IPS-20b (cell line): ENCODE measurements around the gene RBM17.
"Not testable (repeated sequence)": the region's sequence is repeated elsewhere in the genome, so short reads cannot be mapped to it uniquely, and the experiment has no call there.

Experiments used
- H3K27ac ChIP-seq: one replicate; pipeline ENCODE4 v1.5.1; 2013; ENCODE audit warnings: low read length
- H3K27me3 ChIP-seq: 2 replicates; pipeline ENCODE4 v1.6.1; 2013; ENCODE audit warnings: mild to moderate bottlenecking, low read length, inconsistent platforms; ENCODE audit not compliant: insufficient read depth
- H3K36me3 ChIP-seq: 2 replicates; pipeline ENCODE4 v1.6.1; 2013; ENCODE audit warnings: low read depth, mild to moderate bottlenecking, inconsistent platforms, low read length, moderate library complexity; ENCODE audit not compliant: insufficient read depth
- H3K4me1 ChIP-seq: 2 replicates; pipeline ENCODE4 v1.6.1; 2013; ENCODE audit warnings: mild to moderate bottlenecking, control low read depth, inconsistent platforms, low read length, moderate library complexity; ENCODE audit not compliant: insufficient read depth
- H3K4me3 ChIP-seq: 2 replicates; pipeline ENCODE4 v1.5.1; 2013; ENCODE audit warnings: mild to moderate bottlenecking, low read length, inconsistent platforms
- H3K9ac ChIP-seq: 2 replicates; pipeline ENCODE4 v1.6.1; 2013; ENCODE audit warnings: low read depth, mild to moderate bottlenecking, inconsistent platforms, low read length, moderate library complexity
- H3K9me3 ChIP-seq: 2 replicates; pipeline ENCODE4 v1.6.1; 2013; ENCODE audit warnings: mild to moderate bottlenecking, low read depth, low read length, inconsistent platforms; ENCODE audit not compliant: insufficient read depth

Gene RBM17

DNA sequence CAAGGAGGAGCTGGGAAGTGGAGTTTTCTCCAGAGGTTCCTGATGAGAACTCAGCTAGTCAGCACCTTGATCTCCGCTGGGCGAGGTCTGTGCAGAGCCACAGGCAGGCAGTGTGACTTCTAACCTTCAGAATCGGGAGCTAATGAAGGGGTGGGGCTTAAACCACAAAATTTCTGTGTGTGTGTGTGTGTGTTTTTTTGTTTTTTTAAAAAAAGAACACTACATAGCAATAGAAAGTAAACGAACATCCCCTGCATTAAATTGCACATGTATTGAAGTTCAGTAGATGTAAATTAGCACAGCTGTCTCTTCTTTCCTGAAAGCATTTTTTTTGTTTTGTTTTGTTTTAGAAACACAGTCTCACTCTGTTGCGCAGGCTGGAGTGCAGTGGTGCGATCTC lies 46.2 kb downstream of the RBM17 start:
- Histone ChIP-seq H3K9me3 (no peaks in the 10 kb centered on the region), H3K4me3 (no peak overlapping the region), H3K9ac (no peak overlapping the region), H3K27ac (no peak overlapping the region), H3K27me3 (peaks cover 10% of the 10 kb centered on the region; the same call in 1 of the 2 replicates), H3K4me1 (peaks cover 3% of the 10 kb centered on the region; the same call in 1 of the 2 replicates), H3K36me3 (no peaks in the 10 kb centered on the region)

DNA sequence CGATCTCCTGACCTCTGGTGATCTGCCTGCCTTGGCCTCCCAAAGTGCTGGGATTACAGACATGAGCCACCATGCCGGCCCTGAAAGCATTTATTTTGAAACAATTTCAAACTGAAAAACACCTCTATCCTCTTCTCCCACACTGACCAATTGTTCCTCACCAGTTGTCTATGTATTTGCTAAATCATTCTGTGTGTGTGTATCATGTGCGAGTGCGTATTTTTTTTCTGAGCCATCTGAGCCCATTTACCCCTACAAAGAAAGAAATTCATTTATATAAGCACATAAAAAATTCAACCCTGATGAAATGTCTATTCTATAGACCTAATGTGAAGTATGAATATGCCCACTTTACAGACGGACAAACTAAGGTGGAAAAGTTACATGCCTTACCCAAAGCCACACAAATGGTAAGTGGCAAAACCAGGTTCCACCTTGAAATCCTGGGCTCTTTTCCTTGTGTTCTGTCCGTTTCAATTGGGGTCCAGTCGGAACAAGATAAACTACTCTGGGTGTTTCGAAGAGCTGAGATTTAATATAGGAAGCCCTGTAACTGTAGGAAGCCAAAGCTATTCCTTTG lies 46.8 kb downstream of the RBM17 start:
- no peak overlapping the region for H3K4me3 ChIP-seq
- H3K9me3 ChIP-seq = no peaks in the 10 kb centered on the region
- H3K36me3 ChIP-seq = no peaks in the 10 kb centered on the region
- H3K27ac ChIP-seq = no peak overlapping the region
- peaks cover 7% of the 10 kb centered on the region; the same call in 1 of the 2 replicates for H3K4me1 ChIP-seq
- H3K27me3 ChIP-seq = peaks cover 11% of the 10 kb centered on the region
- no peak overlapping the region for H3K9ac ChIP-seq

DNA sequence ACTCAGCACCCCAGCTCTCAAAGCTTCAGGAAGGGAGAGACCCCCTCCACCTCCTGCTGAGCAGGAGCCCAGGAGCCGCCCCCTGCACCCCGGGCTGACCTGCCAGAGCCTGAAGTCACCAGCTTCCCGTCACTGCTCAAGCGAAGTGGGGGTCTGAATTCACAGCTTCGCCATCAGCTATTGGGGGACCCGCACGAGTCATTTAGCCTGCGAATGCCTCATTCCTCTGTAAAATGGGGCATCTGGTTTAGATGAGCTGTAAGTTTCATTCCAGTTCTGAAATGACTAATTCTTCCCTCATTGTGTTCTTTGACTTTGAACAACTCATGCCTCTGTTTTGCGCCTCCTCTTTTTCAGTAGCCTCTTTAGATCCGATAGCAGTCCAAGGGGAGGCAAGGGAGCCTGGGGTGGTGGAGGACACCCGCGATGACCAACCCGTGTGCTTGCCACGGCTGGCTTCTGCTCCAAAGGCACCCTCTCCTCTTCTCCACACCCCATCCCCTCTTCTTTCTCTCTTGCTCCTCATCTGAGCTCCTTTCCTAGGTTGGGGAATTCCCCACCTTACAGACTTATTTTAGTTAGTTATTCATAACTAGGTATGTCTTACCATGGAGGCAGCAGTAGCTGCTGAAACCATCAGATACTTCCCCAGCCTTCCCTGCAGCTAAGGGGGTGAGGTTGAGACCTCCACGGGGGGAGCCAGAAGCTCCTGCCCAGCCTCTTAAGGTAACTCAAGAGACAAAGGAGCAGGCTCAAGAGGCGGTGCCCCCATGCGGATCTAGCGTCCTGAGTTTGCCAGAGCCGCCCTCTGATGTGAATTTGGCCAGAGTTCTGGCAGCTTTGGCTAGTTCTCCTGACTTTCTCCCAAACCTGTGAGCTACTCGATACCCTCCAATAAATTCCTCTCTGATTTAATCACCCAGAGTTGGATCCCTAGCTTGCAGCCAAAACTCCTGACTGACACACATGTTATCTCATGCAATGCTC lies 47.7 kb downstream of the RBM17 start:
- H3K9ac ChIP-seq = no peak overlapping the region
- peaks cover 10% of the 10 kb centered on the region; the same call in 1 of the 2 replicates for H3K4me1 ChIP-seq
- H3K36me3 ChIP-seq = no peaks in the 10 kb centered on the region
- no peak overlapping the region for H3K27ac ChIP-seq
- H3K9me3 ChIP-seq = no peaks in the 10 kb centered on the region
- peaks cover 17% of the 10 kb centered on the region for H3K27me3 ChIP-seq
- H3K4me3 ChIP-seq = no peak overlapping the region

DNA sequence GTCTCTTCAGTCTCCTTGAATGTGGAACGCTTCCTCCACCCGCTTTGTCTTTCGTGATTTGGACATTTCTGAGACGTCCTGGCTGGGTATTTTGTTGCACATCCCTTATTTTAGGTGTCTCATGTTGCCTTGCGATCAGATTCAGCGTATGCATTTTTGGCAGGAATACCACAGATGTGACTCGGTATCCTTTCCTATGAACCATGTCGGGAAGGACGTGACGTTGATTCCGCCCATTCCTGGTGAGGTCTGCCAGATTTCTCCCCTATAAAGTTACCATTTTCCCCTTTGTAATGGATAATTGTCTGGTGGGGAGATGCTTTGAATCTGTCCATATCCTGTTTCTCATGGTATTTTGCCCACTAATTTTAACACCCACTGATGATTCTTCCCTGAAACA lies 49.6 kb downstream of the RBM17 start:
- H3K27ac ChIP-seq = no peak overlapping the region
- H3K9ac ChIP-seq = no peak overlapping the region
- no peak overlapping the region for H3K4me3 ChIP-seq
- H3K4me1 ChIP-seq = peaks cover 10% of the 10 kb centered on the region; the same call in 1 of the 2 replicates
- H3K9me3 ChIP-seq = no peaks in the 10 kb centered on the region
- no peaks in the 10 kb centered on the region for H3K36me3 ChIP-seq
- H3K27me3 ChIP-seq = peaks cover 25% of the 10 kb centered on the region

DNA sequence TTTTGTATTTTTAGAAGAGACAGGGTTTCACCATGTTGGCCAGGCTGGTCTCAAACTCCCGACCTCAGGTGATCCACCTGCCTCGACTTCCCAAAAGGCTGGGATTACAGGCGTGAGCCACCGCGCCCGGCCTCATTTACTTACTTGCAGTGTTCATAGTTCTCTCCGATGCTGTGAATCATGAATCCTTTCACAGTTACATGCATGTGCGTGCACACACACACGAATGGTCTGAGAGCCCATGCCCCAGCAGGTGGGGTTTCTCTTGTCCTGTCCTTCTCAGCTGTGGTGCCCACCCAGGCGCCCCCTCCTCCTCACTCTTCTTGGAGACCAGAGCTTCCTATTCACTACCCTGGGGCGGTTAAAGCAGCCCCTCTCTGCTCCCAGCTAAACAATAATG lies 50.6 kb downstream of the RBM17 start:
- Histone ChIP-seq H3K4me3 (no peak overlapping the region), H3K9ac (no peak overlapping the region), H3K9me3 (no peaks in the 10 kb centered on the region), H3K27me3 (peaks cover 35% of the 10 kb centered on the region), H3K4me1 (peaks cover 10% of the 10 kb centered on the region; the same call in 1 of the 2 replicates), H3K36me3 (no peaks in the 10 kb centered on the region), H3K27ac (no peak overlapping the region)

DNA sequence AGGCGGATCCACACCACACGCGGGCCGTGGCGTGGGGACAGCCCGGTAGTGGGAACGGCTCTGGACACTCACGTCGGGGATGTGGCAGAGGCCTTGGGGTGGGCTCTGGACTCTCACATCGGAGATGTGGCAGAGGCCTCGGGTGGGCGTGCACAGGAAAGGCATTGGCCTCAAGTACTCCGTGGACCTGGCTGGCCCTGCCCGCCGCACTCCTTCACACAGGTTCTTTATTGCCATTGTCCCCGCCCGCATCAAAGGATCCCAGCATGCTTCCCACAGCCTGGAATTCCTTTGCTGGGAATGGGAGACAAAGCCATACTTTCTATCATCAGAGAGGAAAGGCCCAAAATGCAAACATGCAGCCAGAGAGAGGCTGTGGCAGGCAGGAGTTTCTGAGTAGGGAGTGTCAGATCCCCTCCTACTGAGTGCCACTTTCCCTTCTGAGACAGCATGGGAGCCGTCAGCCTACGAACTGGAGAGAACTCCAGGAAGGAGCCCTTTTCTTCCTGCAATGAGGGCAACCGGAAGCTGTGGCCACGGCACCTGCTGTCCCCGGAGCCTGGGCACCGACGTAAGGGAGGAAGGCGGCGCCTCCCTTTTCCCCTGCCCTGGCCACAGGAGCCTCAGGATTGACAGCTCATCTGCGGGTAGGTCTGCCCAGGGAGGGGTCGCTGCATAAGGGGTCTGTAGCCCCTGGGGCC lies 51.5 kb downstream of the RBM17 start:
- Histone ChIP-seq H3K27ac (no peak overlapping the region), H3K27me3 (peaks cover 41% of the 10 kb centered on the region), H3K9ac (no peak overlapping the region), H3K9me3 (no peaks in the 10 kb centered on the region), H3K4me1 (peaks cover 10% of the 10 kb centered on the region; the same call in 1 of the 2 replicates), H3K36me3 (no peaks in the 10 kb centered on the region), H3K4me3 (no peak overlapping the region)

DNA sequence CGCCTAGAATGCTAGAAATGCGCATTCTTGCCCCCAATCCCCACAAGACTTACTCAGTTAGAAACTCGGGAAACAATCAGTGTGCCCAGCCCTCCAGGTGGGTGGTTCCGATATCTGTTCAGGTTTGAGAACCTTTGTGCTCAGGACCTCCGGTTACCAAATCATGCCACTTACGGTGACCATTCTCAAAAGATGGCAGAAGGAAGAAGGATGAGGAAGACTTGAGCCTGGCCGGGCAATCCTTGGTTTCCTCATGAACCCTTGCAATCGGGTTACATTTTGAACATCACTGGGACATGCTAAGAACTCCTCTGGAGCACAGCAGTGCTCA lies 52.1 kb downstream of the RBM17 start:
- Histone ChIP-seq H3K9me3 (no peaks in the 10 kb centered on the region), H3K27ac (no peak overlapping the region), H3K36me3 (no peaks in the 10 kb centered on the region), H3K27me3 (peaks cover 47% of the 10 kb centered on the region), H3K9ac (no peak overlapping the region), H3K4me1 (peaks cover 10% of the 10 kb centered on the region; the same call in 1 of the 2 replicates), H3K4me3 (no peak overlapping the region)

DNA sequence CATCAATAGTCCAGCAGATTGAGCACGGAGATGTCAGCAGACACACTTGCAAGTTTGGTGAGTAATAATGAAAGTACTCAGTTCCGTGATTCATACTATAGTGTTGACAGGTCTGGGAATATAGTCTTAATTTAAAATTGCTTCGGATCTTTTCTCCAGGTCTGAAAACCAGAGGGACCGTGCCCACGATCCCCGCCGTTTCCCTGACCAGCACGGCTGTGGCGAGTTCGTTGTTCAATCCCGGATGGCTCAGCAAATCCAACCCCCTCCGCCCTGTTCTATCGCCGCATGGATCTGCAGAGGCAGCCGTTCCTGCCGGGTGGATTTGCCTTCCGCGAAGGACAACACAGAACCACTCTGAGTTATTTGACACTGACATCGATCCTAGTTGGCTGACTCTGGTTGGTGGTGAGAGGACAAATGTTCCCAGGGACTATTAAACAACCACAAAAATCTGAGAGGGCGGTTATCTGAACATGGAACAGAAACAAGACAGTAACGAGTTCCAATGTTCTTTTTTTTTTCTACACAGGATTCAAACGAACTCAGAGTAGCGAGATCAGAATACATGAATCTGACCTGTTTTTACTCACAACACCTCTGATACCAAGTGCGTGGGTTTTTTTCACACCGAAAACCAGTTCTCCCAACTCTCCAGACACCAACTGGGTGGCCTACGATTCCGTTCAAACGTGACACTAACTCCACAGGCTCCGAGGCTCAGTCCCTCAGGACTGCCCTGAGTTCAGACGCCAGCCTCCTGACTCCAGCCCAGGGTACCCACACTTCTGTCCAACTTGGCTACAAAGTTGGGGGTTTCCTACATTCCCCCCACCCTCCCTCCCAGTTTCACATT lies 52.7 kb downstream of the RBM17 start:
- Histone ChIP-seq H3K36me3 (no peaks in the 10 kb centered on the region), H3K27me3 (peaks cover 53% of the 10 kb centered on the region), H3K4me1 (peaks cover 8% of the 10 kb centered on the region; the same call in 1 of the 2 replicates), H3K4me3 (no peak overlapping the region), H3K9ac (no peak overlapping the region), H3K27ac (no peak overlapping the region), H3K9me3 (no peaks in the 10 kb centered on the region)

DNA sequence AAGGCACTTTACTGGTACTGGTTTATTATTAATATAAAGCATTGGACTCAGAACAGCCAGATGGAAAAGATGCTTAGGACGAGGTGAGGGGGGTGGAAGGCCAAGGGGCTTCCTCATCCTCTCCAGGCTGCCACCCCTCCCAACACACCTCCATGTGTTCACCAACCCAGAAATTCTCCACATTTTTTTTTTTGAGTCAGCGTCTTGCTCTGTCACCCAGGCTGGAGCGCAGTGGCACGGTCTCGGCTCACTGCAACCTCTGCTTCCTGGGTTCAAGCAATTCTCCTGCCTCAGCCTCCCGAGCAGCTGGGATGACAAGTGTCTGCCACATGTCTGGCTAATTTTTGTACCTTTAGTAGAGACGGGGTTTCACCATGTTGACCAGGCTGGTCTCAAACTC lies 53.4 kb downstream of the RBM17 start:
- peaks cover 57% of the 10 kb centered on the region for H3K27me3 ChIP-seq
- not testable (repeated sequence) for H3K4me3 ChIP-seq, H3K27ac ChIP-seq, H3K4me1 ChIP-seq, H3K9ac ChIP-seq, H3K36me3 ChIP-seq, H3K9me3 ChIP-seq

DNA sequence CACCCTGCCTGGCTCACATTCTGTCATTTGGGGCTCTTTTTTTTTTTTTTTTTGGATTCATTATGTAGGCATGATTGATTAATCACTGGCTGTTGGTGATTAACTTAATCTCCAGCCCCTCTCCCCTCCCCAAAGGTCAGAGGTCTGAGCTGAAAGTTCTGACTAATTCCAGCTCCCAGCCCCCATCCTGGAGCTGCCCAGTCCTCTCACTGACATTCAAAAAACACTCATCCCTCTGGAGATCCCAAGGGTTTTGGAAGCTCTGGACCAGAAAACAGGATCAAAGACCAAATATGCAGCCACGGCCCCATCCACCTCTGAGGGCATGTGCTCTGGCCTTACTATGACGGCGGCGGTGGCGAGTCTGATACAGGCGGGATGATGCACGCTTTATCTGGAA lies 53.8 kb downstream of the RBM17 start:
- Histone ChIP-seq H3K4me1 (peaks cover 8% of the 10 kb centered on the region; the same call in 1 of the 2 replicates), H3K27ac (no peak overlapping the region), H3K9ac (no peak overlapping the region), H3K36me3 (no peaks in the 10 kb centered on the region), H3K9me3 (no peaks in the 10 kb centered on the region), H3K4me3 (no peak overlapping the region), H3K27me3 (peaks cover 57% of the 10 kb centered on the region)

DNA sequence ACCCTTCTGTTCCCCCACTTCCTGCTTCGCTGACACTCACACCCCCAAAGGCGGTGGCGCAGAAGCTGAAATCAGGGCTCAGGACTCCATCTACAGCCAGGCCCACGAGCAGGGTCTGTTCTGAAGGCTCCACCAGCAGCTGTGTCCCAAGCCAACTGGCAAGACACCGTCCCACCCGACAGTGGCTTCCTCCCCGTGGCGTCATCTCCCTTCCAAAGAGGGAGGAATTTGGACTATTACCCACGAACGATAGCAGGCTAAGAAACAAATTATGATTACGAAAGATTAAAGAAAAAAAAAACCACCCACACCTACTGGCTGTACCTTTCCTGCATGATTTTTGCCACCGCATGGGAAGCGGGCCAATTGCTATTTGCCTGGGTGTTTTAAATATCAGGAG lies 54.3 kb downstream of the RBM17 start:
- no peaks in the 10 kb centered on the region for H3K36me3 ChIP-seq
- no peak overlapping the region for H3K27ac ChIP-seq
- no peaks in the 10 kb centered on the region for H3K9me3 ChIP-seq
- peaks cover 56% of the 10 kb centered on the region for H3K27me3 ChIP-seq
- H3K9ac ChIP-seq = no peak overlapping the region
- H3K4me1 ChIP-seq = peaks cover 8% of the 10 kb centered on the region; the same call in 1 of the 2 replicates
- H3K4me3 ChIP-seq = no peak overlapping the region
